GM18517 (cell line): ENCODE results near the gene WLS.

ENCODE experiments used
- ATAC-seq: cut with Tn5 transposase; IDR thresholded peaks from one replicate; pipeline ENCODE4 v1.9.1; 2021; ENCODE audit warnings: mild to moderate bottlenecking, moderate library complexity; ENCODE audit not compliant: unreplicated experiment

WLS gene

DNA sequence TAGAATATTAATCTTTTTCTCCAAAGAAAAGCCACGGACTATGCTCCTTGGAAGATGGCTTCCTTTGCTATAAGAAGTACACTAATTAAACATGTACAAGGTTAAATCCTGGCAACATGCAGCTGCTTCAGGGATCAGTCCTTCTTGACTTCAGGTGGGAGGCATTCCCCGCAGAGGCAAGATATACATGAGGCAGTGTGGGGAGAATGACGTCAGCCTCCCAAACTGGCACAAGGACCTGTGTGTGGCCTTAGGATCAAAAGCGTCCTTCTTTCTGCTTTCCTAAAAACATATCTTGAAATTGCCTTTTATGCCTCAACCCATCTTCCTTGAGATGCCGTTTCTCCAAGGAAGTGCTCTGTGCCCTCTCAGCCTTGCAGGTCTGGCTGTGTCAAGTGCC is 90.3 kb downstream of the WLS start:
- no peak for ATAC-seq

DNA sequence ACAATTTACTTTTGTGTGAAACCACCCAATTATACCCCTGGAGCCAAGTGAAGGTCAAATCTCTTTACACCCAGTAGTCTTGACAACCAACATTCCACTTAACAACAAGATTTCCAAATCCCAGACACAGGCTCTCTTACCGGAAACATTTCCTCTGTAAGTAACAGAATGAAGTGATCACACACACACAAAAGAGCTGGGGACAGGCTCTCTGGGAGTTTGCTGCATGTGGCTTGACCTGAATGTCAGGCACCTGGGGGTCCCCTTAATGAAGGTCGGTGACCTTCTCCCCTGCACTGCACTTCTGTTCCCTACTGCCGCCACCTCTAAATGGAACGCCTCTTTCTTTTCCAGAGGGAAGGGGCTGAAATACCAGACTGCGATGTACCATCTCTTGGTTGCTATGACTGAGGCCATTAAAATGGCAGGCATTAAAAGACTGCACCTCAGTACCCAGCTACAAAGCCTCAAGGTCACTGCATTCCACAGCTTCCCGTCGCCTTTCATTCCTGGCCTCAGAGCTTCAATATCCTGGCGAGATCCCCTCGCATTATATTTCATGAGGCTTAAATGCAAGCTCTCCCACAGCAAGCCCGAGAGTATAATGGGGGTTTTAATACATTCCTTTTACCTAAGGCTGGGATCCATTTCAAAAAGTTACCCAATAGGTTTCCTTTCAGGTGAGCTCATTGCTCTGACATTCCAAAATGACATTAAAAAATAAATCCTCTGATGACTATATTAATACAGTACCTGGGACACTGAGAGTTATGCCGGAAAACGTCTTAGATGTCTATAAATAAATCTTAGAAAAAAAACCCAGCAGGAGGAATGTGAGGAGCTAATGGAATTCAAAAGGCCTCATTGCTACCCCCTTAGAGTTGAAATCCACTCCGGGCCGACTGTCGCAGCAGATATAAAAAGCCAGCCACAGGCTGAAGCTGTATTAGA is 91.0 kb downstream of the WLS start:
- no peak for ATAC-seq

DNA sequence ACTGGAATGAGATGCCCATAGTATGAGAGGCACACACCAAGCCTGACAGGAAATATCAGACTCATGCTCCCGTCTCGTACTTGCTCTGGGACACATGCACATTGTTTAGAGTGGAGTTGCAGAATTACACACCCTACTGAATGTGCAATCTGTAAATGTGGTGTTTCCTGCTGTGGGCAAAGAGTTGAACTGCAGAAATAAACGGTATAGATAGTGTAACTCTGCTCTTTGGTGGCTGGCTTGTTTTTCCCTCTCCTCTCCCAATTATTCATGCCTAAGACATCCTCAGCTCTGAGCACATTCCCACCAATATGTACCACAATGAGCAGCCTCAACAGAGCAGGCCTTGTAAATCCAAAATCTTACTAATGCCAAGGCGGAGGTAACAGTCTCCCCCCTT is 91.8 kb downstream of the WLS start:
- no peak for ATAC-seq

DNA sequence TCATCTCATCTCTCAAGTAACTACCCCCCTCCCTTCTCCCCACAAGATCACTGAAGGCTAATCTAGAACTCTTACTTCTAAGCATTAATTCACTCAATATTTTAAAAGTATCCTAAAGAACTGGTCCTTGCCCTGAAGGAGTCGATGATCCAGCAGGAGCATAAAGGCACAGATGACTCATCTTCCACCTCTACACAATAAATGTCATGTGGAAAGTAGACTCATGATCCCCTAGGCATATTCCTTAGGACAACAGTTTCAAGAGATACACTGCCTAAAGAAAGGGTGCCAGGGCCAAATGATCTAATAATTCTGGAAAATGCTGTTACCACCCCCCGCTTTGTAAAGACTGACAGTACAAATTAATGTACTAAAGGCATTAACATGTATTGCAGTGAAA is 96.1 kb downstream of the WLS start:
- no peak for ATAC-seq

DNA sequence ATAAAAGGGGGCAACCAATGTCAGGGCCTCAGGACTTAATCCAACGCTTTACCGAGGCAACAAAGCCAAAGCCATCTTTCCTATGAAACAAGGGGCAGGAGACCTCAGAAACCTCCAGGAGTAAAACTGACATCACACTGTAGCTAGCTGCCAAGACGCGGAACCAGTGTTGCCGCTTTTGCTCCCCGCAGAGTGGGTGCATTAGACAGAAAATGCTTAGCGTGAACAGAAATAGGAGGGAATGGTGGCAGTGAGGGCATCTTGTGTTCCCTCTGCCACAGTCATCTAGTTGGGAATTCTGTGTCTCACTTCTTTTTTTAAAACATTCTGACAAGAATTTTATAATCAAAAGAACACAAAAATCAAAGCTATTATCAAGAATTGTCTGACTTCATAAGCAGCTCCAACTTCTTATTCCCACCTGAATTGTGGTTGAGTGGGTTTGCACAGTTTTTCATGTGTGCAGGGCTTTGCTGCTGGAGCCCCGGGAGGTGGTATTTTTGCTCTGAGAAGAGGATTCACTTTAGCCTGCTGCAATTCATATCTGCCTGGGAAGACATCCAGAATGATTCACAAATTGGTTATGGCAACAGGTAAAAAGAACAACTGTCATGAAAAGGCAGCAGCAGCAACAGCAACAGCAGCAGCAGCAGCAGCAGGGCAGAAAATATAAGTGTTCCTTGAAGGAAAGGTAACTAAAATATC is 99.7 kb downstream of the WLS start:
- no peak for ATAC-seq

DNA sequence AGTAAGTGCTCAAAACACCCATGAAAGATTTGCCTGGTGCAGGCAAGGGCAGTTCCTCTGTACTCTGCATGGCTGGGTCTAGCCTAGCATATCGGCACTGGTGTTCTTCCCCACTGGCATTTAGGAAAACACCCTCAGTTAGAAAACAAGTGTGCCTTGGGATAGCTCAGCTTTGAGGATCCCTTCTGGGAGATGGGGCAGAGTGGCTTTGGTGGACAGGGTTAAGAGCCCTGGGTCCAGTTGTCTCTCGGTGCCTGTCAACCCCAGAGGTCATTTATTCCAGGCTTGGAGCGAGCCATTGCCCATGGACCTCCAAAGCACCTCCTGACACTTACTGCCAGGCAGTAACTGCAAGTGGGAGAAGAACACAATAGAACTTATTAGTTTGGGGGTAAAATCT is 101.1 kb downstream of the WLS start:
- no peak for ATAC-seq

DNA sequence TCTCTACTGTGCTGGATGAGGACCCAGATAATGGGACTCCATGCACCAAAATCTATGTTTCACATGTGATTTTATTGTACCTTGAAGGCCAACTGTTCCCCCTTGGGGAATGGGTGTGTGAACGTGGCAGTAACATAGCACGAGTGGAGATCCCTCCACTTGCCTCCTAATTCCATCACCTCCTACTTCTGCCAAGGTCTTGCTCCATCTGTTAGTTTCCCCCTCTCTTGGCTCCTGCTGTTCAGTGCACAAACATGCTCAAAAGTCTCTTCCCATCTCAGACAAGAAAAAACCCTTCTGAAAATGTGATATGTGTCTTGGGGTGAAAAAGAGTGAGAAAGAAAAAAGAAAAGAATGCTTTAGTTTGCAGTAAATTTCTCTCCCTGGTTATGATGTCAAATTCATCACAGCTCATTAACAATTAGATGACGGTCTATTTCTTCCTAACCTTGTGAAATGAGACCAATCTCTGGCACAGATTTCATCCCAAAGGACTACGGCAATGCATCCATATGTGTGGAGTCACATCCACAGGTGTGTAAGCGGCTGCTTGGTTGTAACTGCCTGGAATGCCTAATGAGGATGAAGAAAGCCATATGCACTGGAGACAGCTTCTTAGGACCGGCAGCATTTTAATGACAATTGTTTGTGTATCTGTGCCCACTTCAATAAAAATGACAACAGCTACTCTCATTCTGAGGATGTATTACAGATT is 102.6 kb downstream of the WLS start:
- ATAC-seq = no peak

DNA sequence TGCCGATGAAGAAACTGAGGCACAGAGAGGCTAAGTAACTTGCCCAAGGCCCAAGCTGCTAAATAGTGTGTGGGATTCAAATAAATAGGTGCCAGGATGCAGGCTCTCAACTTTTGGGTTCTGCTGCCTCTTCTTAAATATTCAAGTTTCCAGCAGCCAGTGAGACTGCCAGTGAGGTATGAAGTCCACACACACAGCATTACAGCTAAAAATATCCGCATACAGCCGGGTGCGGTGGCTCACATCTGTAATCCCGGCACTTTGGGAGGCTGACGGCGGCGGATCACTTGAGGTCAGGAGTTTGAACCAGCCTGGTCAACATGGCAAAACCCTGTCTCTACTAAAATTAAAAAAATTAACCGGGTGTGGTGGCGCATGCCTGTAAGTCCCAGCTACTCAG is 103.5 kb downstream of the WLS start:
- no peak for ATAC-seq

DNA sequence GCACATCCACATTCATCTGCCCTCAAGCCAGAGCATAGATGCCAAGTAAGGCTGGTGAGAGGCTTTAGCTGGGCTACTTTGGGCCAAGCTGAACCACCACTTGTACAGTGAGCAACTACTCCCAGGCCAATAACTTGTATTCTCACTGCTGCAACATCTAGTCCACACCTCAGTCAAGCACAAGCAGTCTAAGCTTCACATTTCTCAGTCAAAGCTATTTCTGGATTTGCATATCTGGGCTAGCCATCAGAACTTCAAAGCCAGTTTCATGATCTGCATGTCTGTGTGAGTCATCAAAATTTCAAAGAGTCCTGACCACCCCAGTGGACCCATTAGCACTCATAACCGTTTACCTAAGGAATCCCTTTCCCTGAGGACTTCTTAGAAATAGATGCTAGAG is 104.2 kb downstream of the WLS start:
- no peak for ATAC-seq

DNA sequence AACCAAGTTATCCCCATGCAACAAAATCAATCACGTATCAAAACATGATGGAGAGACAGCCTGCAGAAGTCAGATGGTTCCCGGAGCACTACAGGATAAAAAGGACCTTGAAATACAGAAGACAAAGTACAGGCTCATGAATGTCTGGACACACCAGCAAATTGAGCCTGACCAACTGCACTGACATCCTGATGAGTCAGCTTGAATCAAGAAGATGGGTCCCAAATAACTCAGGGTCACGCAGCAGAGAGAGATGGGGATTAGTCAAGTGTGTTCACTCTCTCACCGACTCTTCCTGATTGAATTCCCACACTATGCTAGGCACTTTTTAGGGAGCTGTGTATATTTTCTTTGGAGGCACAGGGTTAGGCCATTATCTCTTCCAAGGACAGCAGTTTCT is 110.8 kb downstream of the WLS start:
- ATAC-seq = no peak

DNA sequence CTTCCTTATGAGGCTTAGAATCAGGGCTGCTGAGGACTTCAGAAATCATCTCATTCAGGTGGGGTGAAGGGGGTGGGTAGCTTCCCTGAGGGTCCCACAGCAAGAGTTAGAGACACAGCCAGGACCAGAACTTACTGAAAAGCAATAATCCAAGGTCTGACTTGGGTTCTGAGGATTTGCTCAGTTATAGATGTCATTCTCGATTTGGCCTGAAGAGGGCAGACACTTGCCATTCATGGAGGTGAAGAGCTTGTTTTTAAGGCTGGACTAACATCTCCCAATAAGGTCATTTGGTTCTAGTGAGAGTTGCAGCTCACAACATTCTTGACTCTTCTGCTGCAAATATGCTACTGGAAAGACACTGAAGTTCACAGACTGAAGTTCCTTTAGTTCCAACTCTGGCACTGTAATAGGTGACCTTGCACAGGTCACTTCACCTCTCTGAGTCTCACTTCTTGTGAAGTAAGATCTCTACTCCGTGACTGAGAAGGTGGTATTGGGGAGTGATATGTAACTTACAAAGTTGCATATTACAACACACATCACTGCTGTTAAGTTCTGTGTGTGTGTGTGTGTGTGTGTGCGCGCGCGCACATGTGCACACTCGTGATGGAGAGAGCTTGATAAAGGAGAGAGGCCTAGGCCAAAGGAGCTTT is 112.1 kb downstream of the WLS start:
- peak; percentile 88 for ATAC-seq

DNA sequence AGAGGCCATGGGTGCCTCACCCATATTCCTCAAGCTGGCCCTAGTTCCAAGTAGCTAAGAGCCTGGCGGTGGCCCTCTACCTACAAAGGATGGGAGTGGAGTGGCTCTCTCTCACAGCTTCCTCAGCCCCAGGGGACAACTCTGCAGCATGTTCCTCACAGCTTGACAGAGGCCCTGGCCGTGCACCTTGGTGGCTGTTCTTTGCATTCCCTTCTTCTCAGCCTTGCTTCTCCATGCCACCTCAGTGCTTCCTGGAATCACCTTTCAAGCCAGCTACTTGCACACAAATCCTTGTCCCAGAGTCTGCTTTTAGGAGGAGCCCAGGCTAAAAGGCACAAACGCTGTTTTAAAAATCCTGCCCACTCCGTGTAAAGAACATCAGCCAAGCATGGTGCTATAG is 112.9 kb downstream of the WLS start:
- no peak for ATAC-seq

DNA sequence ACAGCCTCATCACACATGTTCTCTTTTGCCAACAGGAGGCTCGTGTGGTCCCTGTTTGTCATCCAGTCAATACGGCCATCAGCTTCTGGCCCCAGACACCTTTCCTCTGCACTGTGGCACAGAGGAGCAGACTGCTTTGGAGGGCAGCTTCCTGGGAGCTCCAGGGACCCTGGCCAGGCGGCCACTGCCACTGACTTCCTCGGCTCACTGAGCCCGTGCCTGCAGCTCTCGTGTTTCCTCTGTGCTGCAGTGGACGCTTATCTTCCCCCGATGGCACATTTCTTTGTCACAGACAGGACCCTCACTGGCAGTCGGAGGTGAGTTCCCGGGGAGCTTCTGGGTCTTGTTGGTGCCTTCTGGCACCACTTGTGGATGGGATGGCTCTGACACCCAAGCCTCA is 114.9 kb downstream of the WLS start:
- no peak for ATAC-seq

DNA sequence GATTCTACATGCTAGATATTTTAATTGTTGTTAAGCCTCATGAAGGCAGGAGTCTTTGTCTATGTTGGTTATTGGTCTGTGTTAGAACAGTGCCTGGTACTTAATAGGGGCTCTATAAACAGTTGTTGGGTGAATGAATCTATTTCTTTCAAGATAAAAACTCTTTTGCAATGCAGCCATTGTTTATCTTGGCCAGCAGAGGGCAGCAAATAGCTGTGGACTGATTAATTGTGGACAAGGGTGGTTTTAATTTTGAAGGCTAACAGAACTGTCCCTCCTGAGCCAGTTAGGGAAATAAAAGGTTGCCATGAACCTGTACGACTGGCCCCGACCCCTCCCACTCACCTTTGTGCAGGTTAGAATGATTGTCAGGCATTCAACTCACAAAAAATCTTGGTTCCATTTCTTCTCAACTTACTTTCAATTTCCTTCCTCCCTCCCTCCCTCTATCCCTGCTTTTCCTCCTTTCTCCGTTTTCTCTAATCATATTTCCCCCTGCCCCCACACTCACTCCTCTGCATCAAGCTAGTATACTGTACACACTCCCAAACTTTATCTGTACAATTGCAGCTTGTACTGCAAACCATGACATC is 115.6 kb downstream of the WLS start:
- ATAC-seq = no peak

DNA sequence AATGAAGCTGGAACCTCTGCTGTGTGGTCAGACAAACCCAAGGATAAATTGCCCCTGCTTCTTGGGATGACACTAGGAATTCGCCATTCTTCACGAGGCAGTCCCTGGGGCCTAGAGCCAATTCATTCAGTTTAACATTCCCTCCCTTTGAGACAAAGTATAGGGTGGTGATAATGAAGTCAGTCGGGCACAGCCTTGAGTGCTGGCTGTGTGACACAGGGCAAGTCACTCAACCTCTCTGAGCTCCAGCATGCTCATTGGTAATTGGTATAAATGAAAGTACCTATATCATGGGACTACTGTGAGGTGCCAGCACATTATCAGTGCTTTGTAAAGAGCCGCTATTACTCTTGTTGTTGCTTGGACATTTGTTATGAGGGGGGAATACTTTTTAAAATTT is 117.0 kb downstream of the WLS start:
- ATAC-seq = no peak

DNA sequence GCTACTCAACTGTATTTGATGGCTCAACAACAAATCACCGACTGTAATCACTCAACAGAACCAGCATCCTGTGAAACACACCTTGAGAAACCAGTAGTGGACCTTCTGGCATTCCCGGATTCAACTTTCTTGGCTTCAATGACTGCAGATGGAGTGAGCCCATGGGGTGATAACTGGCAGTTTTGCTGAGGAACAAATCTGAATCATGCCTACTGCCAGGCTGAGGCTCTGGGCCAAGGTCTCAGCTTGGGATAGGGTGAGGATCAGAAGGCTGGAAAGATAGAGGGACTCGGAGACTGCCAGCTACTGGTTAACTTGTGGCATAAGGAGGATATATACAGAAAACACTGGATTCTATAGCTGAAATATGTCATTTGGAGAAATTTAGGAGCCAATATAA is 118.4 kb downstream of the WLS start:
- ATAC-seq = no peak

DNA sequence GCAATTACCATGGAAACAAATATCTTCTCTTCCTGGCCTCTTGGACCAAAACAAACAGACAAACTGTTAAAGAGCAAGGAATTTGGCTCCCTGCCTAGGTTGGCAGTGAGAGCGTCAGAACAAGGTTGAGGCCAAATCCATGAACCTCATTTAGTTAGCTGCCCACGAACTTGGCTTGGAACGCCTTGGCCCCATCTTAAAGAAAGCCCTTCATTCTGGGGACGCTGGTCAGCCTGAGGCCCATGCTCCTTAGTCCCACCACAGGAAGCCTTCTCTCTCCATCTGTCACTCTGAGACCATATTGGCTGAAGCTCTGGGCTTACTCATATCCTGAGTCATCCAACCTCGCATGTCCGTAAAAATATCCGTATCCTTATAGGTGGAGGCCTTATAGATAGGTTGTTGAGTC is 119.5 kb downstream of the WLS start:
- no peak for ATAC-seq

DNA sequence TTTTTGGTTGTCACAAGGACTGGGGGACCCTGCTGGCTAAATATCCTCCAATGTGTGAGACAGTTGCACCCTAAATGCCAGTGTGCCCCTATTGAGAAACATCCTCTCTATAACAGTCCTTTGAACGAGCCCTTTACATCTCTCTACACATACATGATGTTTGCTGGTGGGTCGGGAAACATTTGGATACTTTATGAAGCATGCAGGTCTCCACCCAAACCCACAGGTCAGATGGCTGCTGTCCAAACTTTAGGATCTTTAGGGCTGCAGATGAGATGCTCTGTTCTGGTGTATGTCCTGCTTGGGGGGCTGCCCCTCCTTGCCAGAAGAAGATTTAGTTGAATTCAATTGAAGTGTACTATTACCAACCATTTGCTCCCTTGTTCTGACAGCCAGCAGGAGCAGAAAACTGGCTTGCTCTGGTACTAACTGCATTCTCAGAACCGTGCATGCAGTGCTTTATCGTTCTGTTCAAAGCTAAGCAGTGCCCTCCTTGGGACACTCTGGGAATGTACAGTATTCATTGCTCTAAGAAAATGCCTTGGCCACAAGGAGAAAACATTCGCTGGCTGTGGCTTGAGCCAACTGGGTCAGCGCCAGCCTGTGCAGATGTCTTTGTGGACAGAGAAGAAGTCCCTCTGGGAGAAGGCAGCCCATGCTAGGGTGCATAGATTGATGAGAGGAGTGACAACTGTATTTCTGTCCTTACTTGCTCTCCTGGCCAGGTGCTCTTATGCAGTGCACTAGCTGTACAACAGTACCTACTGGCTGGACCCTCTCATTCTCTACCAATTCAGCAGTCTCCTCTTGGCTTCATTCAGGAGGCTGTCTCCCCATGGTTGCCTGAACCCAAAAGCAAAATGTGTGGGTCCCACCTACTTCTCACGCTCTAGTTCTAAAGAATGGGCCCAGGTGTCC is 120.5 kb downstream of the WLS start:
- no peak for ATAC-seq

DNA sequence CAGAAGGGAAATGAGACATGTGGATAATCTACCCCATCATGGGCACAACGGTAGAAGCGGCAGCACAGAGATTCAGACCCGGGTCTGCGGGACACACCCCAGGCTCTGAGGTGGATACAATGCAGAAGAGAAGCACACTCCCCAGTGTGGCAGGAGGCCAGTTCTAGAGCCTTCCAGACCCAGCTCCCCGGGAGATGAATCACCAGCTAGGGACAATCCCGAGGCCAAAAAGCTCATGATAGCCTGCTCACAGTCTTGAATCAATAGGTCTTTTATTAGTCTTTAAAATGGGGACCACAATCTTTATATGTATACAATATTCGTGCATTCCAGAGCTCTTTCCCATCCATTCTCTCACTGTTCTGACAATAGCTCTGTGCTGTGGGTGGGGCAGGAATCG is 124.6 kb downstream of the WLS start:
- ATAC-seq = no peak
